ENCODE results near the gene FGF2.

- TF ChIP-seq SP1 (CRISPR knock-in tag; conservative IDR thresholded peaks at IDR 0.05), result no peak
- TF ChIP-seq, protein P1, sequence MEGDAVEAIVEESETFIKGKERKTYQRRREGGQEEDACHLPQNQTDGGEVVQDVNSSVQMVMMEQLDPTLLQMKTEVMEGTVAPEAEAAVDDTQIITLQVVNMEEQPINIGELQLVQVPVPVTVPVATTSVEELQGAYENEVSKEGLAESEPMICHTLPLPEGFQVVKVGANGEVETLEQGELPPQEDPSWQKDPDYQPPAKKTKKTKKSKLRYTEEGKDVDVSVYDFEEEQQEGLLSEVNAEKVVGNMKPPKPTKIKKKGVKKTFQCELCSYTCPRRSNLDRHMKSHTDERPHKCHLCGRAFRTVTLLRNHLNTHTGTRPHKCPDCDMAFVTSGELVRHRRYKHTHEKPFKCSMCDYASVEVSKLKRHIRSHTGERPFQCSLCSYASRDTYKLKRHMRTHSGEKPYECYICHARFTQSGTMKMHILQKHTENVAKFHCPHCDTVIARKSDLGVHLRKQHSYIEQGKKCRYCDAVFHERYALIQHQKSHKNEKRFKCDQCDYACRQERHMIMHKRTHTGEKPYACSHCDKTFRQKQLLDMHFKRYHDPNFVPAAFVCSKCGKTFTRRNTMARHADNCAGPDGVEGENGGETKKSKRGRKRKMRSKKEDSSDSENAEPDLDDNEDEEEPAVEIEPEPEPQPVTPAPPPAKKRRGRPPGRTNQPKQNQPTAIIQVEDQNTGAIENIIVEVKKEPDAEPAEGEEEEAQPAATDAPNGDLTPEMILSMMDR (IDR thresholded peaks at IDR 0.05), result no peak
- TF ChIP-seq, protein P2, sequence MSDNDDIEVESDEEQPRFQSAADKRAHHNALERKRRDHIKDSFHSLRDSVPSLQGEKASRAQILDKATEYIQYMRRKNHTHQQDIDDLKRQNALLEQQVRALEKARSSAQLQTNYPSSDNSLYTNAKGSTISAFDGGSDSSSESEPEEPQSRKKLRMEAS (CRISPR knock-in tag; IDR thresholded peaks at IDR 0.05), result no peak
- TF ChIP-seq RELA (CRISPR knock-in tag; IDR thresholded peaks at IDR 0.05; ENCODE audit: borderline replicate concordance), result no peak
- TF ChIP-seq ESRRA (CRISPR knock-in tag; IDR thresholded peaks at IDR 0.05; ENCODE audit: borderline replicate concordance), result no peak
- TF ChIP-seq NR3C1 (CRISPR knock-in tag; conservative IDR thresholded peaks at IDR 0.05; ENCODE audit: low read depth), result no peak
Observed at GRCh38 chr4:122914292-122914904, 87.8 kb downstream of the FGF2 start.
